ENCODE measurements around the gene RAB4A. TPM values are rescaled to one million over a fixed set of nuclear protein-coding genes. Genes with fewer than 3 reads are reported as not detected.

Gene RAB4A
- polyA plus RNA-seq, 1 donor from 2014 or later = 49.8 TPM

DNA sequence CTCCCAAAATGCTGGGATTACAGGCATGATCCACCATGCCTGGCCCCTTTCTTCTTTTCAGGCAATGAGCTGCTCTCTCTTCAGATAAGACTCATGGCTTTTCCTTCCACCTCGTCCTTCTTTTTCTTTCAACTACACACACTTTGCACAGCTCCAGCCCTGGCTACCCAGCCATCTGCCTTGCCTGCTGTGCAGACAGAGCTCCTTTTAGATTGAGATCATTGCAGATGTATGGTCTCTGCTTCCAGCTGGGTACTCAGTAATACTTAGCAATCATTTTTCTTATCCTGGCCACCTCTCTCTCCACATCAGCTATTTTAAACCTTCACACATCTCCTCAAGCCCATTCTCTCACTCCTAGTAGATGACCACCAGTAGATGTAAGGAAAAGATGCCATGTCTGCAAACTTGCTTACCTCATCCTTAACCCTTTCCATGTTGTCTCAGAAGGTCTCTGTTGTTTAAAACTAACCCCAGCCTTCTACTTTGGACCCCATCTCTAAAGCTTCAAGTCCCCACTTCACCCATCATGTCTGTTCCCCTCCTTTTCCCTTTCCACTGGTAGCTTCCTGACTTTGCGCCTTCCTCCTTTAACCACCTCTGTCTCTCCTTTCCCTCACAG, 7.3 kb downstream of the RAB4A start:
- Histone ChIP-seq H3K27ac (ENCODE audit: low read length) (no peak overlapping the region), H3K4me3 (ENCODE audit: low read length) (no peak overlapping the region), H3K9me3 (ENCODE audit: low read length) (no peaks in the 10 kb centered on the region), H3K9ac (ENCODE audit: low read length) (no peak overlapping the region), H3F3A (ENCODE audit: insufficient read depth, low read length, poor library complexity, severe bottlenecking) (no peaks in the 10 kb centered on the region), H3K9me2 (ENCODE audit: insufficient read depth, low read length) (no peaks in the 10 kb centered on the region), H3K36me3 (ENCODE audit: insufficient read depth, low read length) (no peaks in the 10 kb centered on the region), H3K4me2 (ENCODE audit: low read length) (no peak overlapping the region), H3K79me2 (replicated peaks; ENCODE audit: insufficient read depth, low read length) (peaks cover 59% of the 10 kb centered on the region), H3K27me3 (ENCODE audit: insufficient read depth, low read depth, low read length) (no peaks in the 10 kb centered on the region), H4K20me1 (ENCODE audit: insufficient read depth) (no peaks in the 10 kb centered on the region), H2AFZ (ENCODE audit: low read depth, low read length) (no peak overlapping the region)
- no peak for TF ChIP-seq TAF1 (IDR thresholded peaks at IDR 0.05; ENCODE audit: low read depth)
- TF ChIP-seq, protein P1, sequence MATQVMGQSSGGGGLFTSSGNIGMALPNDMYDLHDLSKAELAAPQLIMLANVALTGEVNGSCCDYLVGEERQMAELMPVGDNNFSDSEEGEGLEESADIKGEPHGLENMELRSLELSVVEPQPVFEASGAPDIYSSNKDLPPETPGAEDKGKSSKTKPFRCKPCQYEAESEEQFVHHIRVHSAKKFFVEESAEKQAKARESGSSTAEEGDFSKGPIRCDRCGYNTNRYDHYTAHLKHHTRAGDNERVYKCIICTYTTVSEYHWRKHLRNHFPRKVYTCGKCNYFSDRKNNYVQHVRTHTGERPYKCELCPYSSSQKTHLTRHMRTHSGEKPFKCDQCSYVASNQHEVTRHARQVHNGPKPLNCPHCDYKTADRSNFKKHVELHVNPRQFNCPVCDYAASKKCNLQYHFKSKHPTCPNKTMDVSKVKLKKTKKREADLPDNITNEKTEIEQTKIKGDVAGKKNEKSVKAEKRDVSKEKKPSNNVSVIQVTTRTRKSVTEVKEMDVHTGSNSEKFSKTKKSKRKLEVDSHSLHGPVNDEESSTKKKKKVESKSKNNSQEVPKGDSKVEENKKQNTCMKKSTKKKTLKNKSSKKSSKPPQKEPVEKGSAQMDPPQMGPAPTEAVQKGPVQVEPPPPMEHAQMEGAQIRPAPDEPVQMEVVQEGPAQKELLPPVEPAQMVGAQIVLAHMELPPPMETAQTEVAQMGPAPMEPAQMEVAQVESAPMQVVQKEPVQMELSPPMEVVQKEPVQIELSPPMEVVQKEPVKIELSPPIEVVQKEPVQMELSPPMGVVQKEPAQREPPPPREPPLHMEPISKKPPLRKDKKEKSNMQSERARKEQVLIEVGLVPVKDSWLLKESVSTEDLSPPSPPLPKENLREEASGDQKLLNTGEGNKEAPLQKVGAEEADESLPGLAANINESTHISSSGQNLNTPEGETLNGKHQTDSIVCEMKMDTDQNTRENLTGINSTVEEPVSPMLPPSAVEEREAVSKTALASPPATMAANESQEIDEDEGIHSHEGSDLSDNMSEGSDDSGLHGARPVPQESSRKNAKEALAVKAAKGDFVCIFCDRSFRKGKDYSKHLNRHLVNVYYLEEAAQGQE (IDR thresholded peaks at IDR 0.05; ENCODE audit: borderline replicate concordance) = no peak
- TF ChIP-seq SMC3 (conservative IDR thresholded peaks at IDR 0.05; ENCODE audit: poor library complexity) = no peak
- TF ChIP-seq RAD21 (conservative IDR thresholded peaks at IDR 0.05) = no peak
- TF ChIP-seq, protein P2, sequence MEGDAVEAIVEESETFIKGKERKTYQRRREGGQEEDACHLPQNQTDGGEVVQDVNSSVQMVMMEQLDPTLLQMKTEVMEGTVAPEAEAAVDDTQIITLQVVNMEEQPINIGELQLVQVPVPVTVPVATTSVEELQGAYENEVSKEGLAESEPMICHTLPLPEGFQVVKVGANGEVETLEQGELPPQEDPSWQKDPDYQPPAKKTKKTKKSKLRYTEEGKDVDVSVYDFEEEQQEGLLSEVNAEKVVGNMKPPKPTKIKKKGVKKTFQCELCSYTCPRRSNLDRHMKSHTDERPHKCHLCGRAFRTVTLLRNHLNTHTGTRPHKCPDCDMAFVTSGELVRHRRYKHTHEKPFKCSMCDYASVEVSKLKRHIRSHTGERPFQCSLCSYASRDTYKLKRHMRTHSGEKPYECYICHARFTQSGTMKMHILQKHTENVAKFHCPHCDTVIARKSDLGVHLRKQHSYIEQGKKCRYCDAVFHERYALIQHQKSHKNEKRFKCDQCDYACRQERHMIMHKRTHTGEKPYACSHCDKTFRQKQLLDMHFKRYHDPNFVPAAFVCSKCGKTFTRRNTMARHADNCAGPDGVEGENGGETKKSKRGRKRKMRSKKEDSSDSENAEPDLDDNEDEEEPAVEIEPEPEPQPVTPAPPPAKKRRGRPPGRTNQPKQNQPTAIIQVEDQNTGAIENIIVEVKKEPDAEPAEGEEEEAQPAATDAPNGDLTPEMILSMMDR (IDR thresholded peaks at IDR 0.05; ENCODE audit: poor library complexity, severe bottlenecking) = no peak
- no peak for TF ChIP-seq MXI1 (conservative IDR thresholded peaks at IDR 0.05; ENCODE audit: poor library complexity, severe bottlenecking)
- peak; percentile 65 for TF ChIP-seq POLR2AphosphoS5 (IDR thresholded peaks at IDR 0.05)

DNA sequence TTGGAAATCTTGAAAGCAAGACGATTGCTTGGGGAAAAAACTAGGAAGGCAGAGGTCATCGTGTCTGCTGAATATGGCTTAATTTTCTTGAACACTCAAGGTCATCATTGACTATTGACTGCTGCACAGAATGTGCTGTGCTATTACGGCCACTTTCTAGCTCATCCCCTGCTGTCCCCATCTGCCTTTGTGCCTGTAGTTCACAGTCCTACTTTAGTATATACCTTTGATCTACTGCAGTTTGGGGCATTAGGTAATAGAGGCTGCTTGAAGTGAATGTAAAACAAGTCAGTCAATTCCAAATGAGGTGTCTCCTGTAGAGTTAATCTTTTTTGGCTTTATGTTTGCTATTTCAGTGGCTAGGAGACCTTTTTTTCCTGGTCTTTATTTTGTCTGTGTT, 8.3 kb downstream of the RAB4A start:
- H3K9me3 ChIP-seq (ENCODE audit: low read length) = no peaks in the 10 kb centered on the region
- no peak overlapping the region for H3K27ac ChIP-seq (ENCODE audit: low read length)
- no peaks in the 10 kb centered on the region for H3K27me3 ChIP-seq (ENCODE audit: insufficient read depth, low read depth, low read length)
- no peak overlapping the region for H3K4me3 ChIP-seq (ENCODE audit: low read length)
- H3K4me2 ChIP-seq (ENCODE audit: low read length) = no peak overlapping the region
- H2AFZ ChIP-seq (ENCODE audit: low read depth, low read length) = no peak overlapping the region
- no peaks in the 10 kb centered on the region for H3K9me2 ChIP-seq (ENCODE audit: insufficient read depth, low read length)
- H3K79me2 ChIP-seq (replicated peaks; ENCODE audit: insufficient read depth, low read length) = peaks cover 55% of the 10 kb centered on the region
- TF ChIP-seq SMC3 (conservative IDR thresholded peaks at IDR 0.05; ENCODE audit: poor library complexity) (no peak), RAD21 (conservative IDR thresholded peaks at IDR 0.05) (no peak), MXI1 (conservative IDR thresholded peaks at IDR 0.05; ENCODE audit: poor library complexity, severe bottlenecking) (no peak), EZH2 (IDR thresholded peaks at IDR 0.05; ENCODE audit: borderline replicate concordance, insufficient read depth, low read length, poor library complexity, severe bottlenecking) (no peak), EP300 (conservative IDR thresholded peaks at IDR 0.05; ENCODE audit: poor library complexity, severe bottlenecking) (no peak), POLR2AphosphoS5 (IDR thresholded peaks at IDR 0.05) (no peak), TAF1 (IDR thresholded peaks at IDR 0.05; ENCODE audit: low read depth) (no peak)
- TF ChIP-seq, protein P2 (IDR thresholded peaks at IDR 0.05; ENCODE audit: poor library complexity, severe bottlenecking) = no peak
- TF ChIP-seq, protein P1 (IDR thresholded peaks at IDR 0.05; ENCODE audit: borderline replicate concordance) = no peak
- no peaks in the 10 kb centered on the region for H3K36me3 ChIP-seq (ENCODE audit: insufficient read depth, low read length)
- H3F3A ChIP-seq (ENCODE audit: insufficient read depth, low read length, poor library complexity, severe bottlenecking) = no peaks in the 10 kb centered on the region
- no peaks in the 10 kb centered on the region for H4K20me1 ChIP-seq (ENCODE audit: insufficient read depth)
- no peak overlapping the region for H3K9ac ChIP-seq (ENCODE audit: low read length)

All from neural cell (in vitro differentiated cells).